NOMO-1 treated with DMSO at 0.1 percent for 48 hours (cell line): ENCODE results near the gene PGAM4.
"Not testable (repeated sequence)": the region's sequence is repeated elsewhere in the genome, so short reads cannot be mapped to it uniquely, and the experiment has no call there.

Source experiments
- DNase-seq: peaks from one replicate; lab custom pipeline; 2025; ENCODE audit not compliant: unreplicated experiment; lab: John Stamatoyannopoulos, UW

Gene PGAM4

GRCh38 chrX:77930581-77930980, 38.9 kb downstream of the PGAM4 start:
- DNase-seq, result no peak

- no peak for DNase-seq
Observed at GRCh38 chrX:77925764-77926163, 43.7 kb downstream of the PGAM4 start.

- DNase-seq, result no peak
Observed at GRCh38 chrX:77924320-77924859, 45.0 kb downstream of the PGAM4 start.

GRCh38 chrX:77922787-77923186, 46.7 kb downstream of the PGAM4 start:
- DNase-seq, result no peak

GRCh38 chrX:77919370-77919769, 50.1 kb downstream of the PGAM4 start:
- not testable (repeated sequence) for DNase-seq

- peak; percentile 37 for DNase-seq
Observed at GRCh38 chrX:77918568-77918967, 50.9 kb downstream of the PGAM4 start.
